Gastrocnemius medialis (tissue), 4 donors: ENCODE data around the gene PLEKHA5. TPM values are rescaled to one million over a fixed set of nuclear protein-coding genes. Genes with fewer than 3 reads are reported as not detected.

ENCODE experiments used
- ATAC-seq, 2 donors: fragments of 150-250 bp; one replicate each; pipeline ENCODE4 v1.9.1; 2016
- DNase-seq, 2 donors: peaks; one replicate each; pipeline ENCODE4 v3.0.0-alpha.2; 2019
- H3K27ac ChIP-seq, 4 donors: fragments of 200-600 bp; sonication (generic); 1 replicate in 1 of 4; 2 replicates in 3 of 4; pipeline ENCODE4 v1.5.1; 2016 to 2018; ENCODE audit warnings: mild to moderate bottlenecking in 2 of 4, moderate library complexity in 1 of 4
- H3K27me3 ChIP-seq, 3 donors: fragments of 200-600 bp; sonication (generic) in 2 of 3; 1 replicate in 1 of 3; 2 replicates in 2 of 3; pipeline versions ENCODE4 v1.5.1 to v1.6.0; 2016 to 2019; ENCODE audit warnings: mild to moderate bottlenecking in 1 of 3, moderate library complexity in 1 of 3
- H3K36me3 ChIP-seq, 2 donors: fragments of 200-600 bp; sonication (generic) in 1 of 2; one replicate each; pipeline ENCODE4 v1.5.1; 2017 to 2018
- H3K4me1 ChIP-seq, 2 donors: fragments of 200-600 bp; sonication (generic) in 1 of 2; one replicate each; pipeline ENCODE4 v1.5.1; 2016 to 2017; ENCODE audit warnings: mild to moderate bottlenecking in 2 of 2
- H3K4me3 ChIP-seq, 4 donors: fragments of 200-600 bp; sonication (generic) in 3 of 4; 1 replicate in 1 of 4; 2 replicates in 3 of 4; pipeline ENCODE4 v1.5.1; 2016 to 2019; ENCODE audit warnings: mild to moderate bottlenecking in 2 of 4
- H3K9me3 ChIP-seq, 3 donors: fragments of 200-600 bp; sonication (generic) in 2 of 3; 1 replicate in 1 of 3; 2 replicates in 2 of 3; pipeline ENCODE4 v1.5.1; 2016 to 2019
- CTCF ChIP-seq, 5 experiments: fragments of 450-650 bp in 3 of 5; fragments of 200-600 bp in 2 of 5; sonication (generic) in 2 of 5; IDR thresholded peaks in 4 of 5; conservative IDR thresholded peaks in 1 of 5; 1 replicate in 4 of 5; 2 replicates in 1 of 5; pipeline ENCODE4 v1.5.1; 2016 to 2019; ENCODE audit warnings: antibody characterized with exemption in 5 of 5, mild to moderate bottlenecking in 3 of 5, moderate library complexity in 3 of 5
- POLR2A ChIP-seq, 2 donors: fragments of 450-650 bp; IDR thresholded peaks; one replicate each; pipeline ENCODE4 v1.6.1; 2017; ENCODE audit warnings: antibody characterized with exemption in 2 of 2, mild to moderate bottlenecking in 2 of 2, moderate library complexity in 2 of 2
- in situ Hi-C, 4 donors: fragments of 200-750 bp; cut with MboI; loops; one replicate each; pipeline versions ENCODE4 v1.15.0 to v1.8.0; 2017; ENCODE audit warnings: low sequenced_read_pairs in 4 of 4
- intact Hi-C: fragments of 100-400 bp; cut with DNase I; formaldehyde crosslinking; loops from one replicate; pipeline ENCODE4 v1.15.1; 2023; ENCODE audit warnings: low total_unique reads
- total RNA-seq, 4 donors: library from RNA; depleted of rRNA; stranded (reverse); fragments of >200 nt; gene quantifications; one replicate each; pipeline versions ENCODE4 v1.1.0 to v1.2.3, GENCODE V29; 2016

Gene PLEKHA5
- total RNA-seq, 4 donors from 2014 or later: 1.0 to 2.7 (median 1.5) TPM

GRCh38 chr12:19181666-19182426 is 52.3 kb downstream of the PLEKHA5 start:
- TF ChIP-seq CTCF (IDR thresholded peaks at IDR 0.05 in 4 of 5, conservative IDR thresholded peaks at IDR 0.05 in 1 of 5) (no peak), POLR2A (IDR thresholded peaks at IDR 0.05) (no peak)
- Histone ChIP-seq H3K36me3 (no peaks in the 10 kb centered on the region), H3K27me3 (no peaks in the 10 kb centered on the region), H3K4me1 (no peaks in the 10 kb centered on the region), H3K27ac (no peak overlapping the region), H3K4me3 (no peak overlapping the region), H3K9me3 (no peaks in the 10 kb centered on the region)
- DNase-seq (no peak), ATAC-seq (no peak)
- in situ Hi-C loops: loop anchor here (25.0 kb wide), 5 partner anchors 105 to 1045 kb away; partner anchors contain the start of gene PIK3C2G (in 2 of the 4)
- intact Hi-C loops: no loop called here

GRCh38 chr12:19183121-19183838 is 53.7 kb downstream of the PLEKHA5 start:
- Histone ChIP-seq H3K27ac (no peak overlapping the region), H3K4me3 (no peak overlapping the region), H3K9me3 (no peaks in the 10 kb centered on the region), H3K36me3 (no peaks in the 10 kb centered on the region), H3K27me3 (no peaks in the 10 kb centered on the region), H3K4me1 (no peaks in the 10 kb centered on the region)
- DNase-seq: no peak
- TF ChIP-seq POLR2A (IDR thresholded peaks at IDR 0.05) (no peak), CTCF (IDR thresholded peaks at IDR 0.05 in 4 of 5, conservative IDR thresholded peaks at IDR 0.05 in 1 of 5) (no peak)
- in situ Hi-C loops (loop anchor here (25.0 kb wide), 5 partner anchors 104 to 1046 kb away; partner anchors contain the start of gene PIK3C2G (in 2 of the 4)), intact Hi-C loops (no loop called here)
- ATAC-seq: no peak

- no peak overlapping the region for H3K27ac ChIP-seq
- TF ChIP-seq POLR2A (IDR thresholded peaks at IDR 0.05): no peak
- ATAC-seq (no peak), DNase-seq (no peak)
- in situ Hi-C loops (loop anchor here (25.0 kb wide), 5 partner anchors 102 to 1048 kb away; partner anchors contain the start of gene PIK3C2G (in 2 of the 4)), intact Hi-C loops (loop anchor here (5.0 kb wide), 2 partner anchors 323 to 753 kb away; no protein-coding TSS in a partner anchor)
- H3K27me3 ChIP-seq: no peaks in the 10 kb centered on the region
- H3K9me3 ChIP-seq: no peaks in the 10 kb centered on the region
- H3K36me3 ChIP-seq: no peaks in the 10 kb centered on the region
- H3K4me3 ChIP-seq: no peak overlapping the region
- no peaks in the 10 kb centered on the region for H3K4me1 ChIP-seq
These were observed 55.9 kb downstream of the PLEKHA5 start for GRCh38 chr12:19185262-19185929.

- in situ Hi-C loops (loop anchor here (25.0 kb wide), 5 partner anchors 100 to 1050 kb away; partner anchors contain the start of gene PIK3C2G (in 2 of the 4)), intact Hi-C loops (loop anchor here (5.0 kb wide), 2 partner anchors 325 to 755 kb away; no protein-coding TSS in a partner anchor)
- no peak for DNase-seq
- TF ChIP-seq POLR2A (IDR thresholded peaks at IDR 0.05): no peak
- TF ChIP-seq CTCF (IDR thresholded peaks at IDR 0.05 in 4 of 5, conservative IDR thresholded peaks at IDR 0.05 in 1 of 5): peak in 4 of 5 experiments; percentile 35 to 56 (median 44)
- Histone ChIP-seq H3K36me3 (no peaks in the 10 kb centered on the region), H3K27ac (no peak overlapping the region), H3K4me1 (no peaks in the 10 kb centered on the region), H3K27me3 (no peaks in the 10 kb centered on the region), H3K9me3 (no peaks in the 10 kb centered on the region), H3K4me3 (peak overlapping the region in 1 of 4 donors; percentile 18)
- no peak for ATAC-seq
These were observed 57.5 kb downstream of the PLEKHA5 start for GRCh38 chr12:19186722-19187661.
